WERI-Rb-1 (cell line): ENCODE measurements around the gene PDE1A.

ENCODE experiments used
- DNase-seq: peaks from one replicate; pipeline ENCODE4 v3.0.0-alpha.2; 2020
- H3K27ac ChIP-seq: fragments of 250-450 bp; sonication (Bioruptor Pico); 2 replicates; pipeline ENCODE4 v1.5.1; 2020; ENCODE audit warnings: mild to moderate bottlenecking, moderate library complexity
- H3K27me3 ChIP-seq: fragments of 250-450 bp; sonication (Bioruptor Pico); 2 replicates; pipeline ENCODE4 v1.5.1; 2021; ENCODE audit warnings: mild to moderate bottlenecking, low read depth, moderate library complexity; ENCODE audit not compliant: insufficient read depth, severe bottlenecking
- H3K36me3 ChIP-seq: fragments of 250-450 bp; sonication (Bioruptor Pico); 2 replicates; pipeline ENCODE4 v1.5.1; 2020; ENCODE audit warnings: mild to moderate bottlenecking, moderate library complexity
- H3K4me3 ChIP-seq: 2 replicates; pipeline ENCODE4 v1.5.1; 2011; ENCODE audit warnings: low read depth, mild to moderate bottlenecking, control low read depth, low read length
- H3K9me3 ChIP-seq: fragments of 250-450 bp; sonication (Bioruptor Pico); 2 replicates; pipeline ENCODE4 v1.5.1; 2021; ENCODE audit warnings: mild to moderate bottlenecking, moderate library complexity; ENCODE audit not compliant: severe bottlenecking
- CTCF ChIP-seq: IDR thresholded peaks from 2 replicates; pipeline ENCODE4 v1.5.1; 2011; ENCODE audit warnings: low read depth, mild to moderate bottlenecking, control low read depth, inconsistent platforms, low read length

The PDE1A gene

GRCh38 chr2:182265718-182266117 lies 161.1 kb downstream of the PDE1A start:
- no peaks in the 10 kb centered on the region for H3K36me3 ChIP-seq
- no peak for DNase-seq
- no peaks in the 10 kb centered on the region for H3K27me3 ChIP-seq
- H3K9me3 ChIP-seq = no peaks in the 10 kb centered on the region
- TF ChIP-seq CTCF = no peak
- no peak overlapping the region for H3K27ac ChIP-seq
- H3K4me3 ChIP-seq = no peak overlapping the region

- Histone ChIP-seq H3K4me3 (no peak overlapping the region), H3K27me3 (no peaks in the 10 kb centered on the region), H3K9me3 (no peaks in the 10 kb centered on the region), H3K36me3 (no peaks in the 10 kb centered on the region), H3K27ac (no peak overlapping the region)
- TF ChIP-seq CTCF = no peak
- no peak for DNase-seq
Observed at GRCh38 chr2:182261860-182262387, 164.9 kb downstream of the PDE1A start.

GRCh38 chr2:182259629-182260150 lies 167.1 kb downstream of the PDE1A start:
- Histone ChIP-seq H3K36me3 (no peaks in the 10 kb centered on the region), H3K4me3 (no peak overlapping the region), H3K9me3 (no peaks in the 10 kb centered on the region), H3K27ac (no peak overlapping the region), H3K27me3 (no peaks in the 10 kb centered on the region)
- no peak for TF ChIP-seq CTCF
- no peak for DNase-seq

- Histone ChIP-seq H3K4me3 (no peak overlapping the region), H3K27me3 (no peaks in the 10 kb centered on the region), H3K36me3 (no peaks in the 10 kb centered on the region), H3K9me3 (no peaks in the 10 kb centered on the region), H3K27ac (no peak overlapping the region)
- TF ChIP-seq CTCF = no peak
- DNase-seq = no peak
Observed at GRCh38 chr2:182252534-182252933, 174.3 kb downstream of the PDE1A start.

GRCh38 chr2:182248898-182249297 lies 177.9 kb downstream of the PDE1A start:
- no peak for DNase-seq
- no peaks in the 10 kb centered on the region for H3K36me3 ChIP-seq
- no peaks in the 10 kb centered on the region for H3K27me3 ChIP-seq
- peak overlapping the region; percentile 2 for H3K27ac ChIP-seq
- 0 out of 2 replicates have a peak, but pooled peaks have one; percentile 3 for TF ChIP-seq CTCF
- H3K9me3 ChIP-seq = no peaks in the 10 kb centered on the region
- H3K4me3 ChIP-seq = no peak overlapping the region

- TF ChIP-seq CTCF = no peak
- DNase-seq = peak; percentile 41
- Histone ChIP-seq H3K36me3 (no peaks in the 10 kb centered on the region), H3K27ac (peak overlapping the region; percentile 2; the same call in 1 of the 2 replicates), H3K9me3 (no peaks in the 10 kb centered on the region), H3K27me3 (no peaks in the 10 kb centered on the region), H3K4me3 (no peak overlapping the region)
Observed at GRCh38 chr2:182248362-182248761, 178.5 kb downstream of the PDE1A start.
